ENCODE results near the gene RAPGEF1.

Gene RAPGEF1

DNA sequence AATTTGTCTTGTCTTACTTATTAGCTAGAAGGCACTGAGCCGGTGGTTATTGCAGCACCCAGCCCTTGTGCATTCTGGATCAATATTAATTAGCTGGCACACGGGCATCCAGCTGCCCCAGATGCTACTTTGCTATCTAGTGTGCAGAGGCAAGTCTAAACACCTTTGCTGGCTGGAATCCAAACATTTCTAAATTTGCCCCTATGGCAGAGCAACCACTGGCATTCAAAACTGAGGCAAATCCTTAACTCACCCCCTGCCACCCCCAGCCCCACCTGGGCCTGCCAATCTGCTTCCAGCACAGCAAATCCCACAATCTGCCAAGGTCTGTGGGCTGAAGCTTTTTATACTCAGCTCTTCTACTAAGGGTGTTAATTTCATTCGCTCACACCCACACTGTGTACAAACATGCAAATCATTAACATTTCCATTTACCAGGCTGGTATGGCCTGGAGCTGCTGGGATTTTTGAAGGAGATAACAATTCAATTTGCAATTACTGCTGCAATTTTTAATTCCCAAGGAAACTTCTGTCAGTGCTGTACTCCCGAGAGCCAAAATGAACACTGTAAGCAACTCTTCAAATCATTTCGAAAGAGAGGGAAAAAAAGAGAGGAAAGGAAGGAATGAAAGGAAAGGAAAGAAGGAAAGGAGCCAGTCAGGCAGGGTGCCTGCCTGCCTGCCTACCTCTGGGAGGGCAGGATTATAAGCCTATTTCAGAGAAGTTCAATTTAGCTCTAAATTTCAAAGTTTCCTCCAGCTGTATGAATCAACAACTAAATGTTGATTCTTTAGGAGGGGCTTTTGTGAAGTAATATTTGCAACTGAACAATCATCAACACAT, 35.5 kb downstream of the RAPGEF1 start:
- no peak for DNase-seq

- DNase-seq: no peak
Observed at GRCh38 chr9:131703697-131704096, 36.2 kb downstream of the RAPGEF1 start.

- DNase-seq: no peak
Observed at GRCh38 chr9:131702911-131703310, 37.0 kb downstream of the RAPGEF1 start.

- DNase-seq: no peak
Observed at GRCh38 chr9:131701789-131702337, 38.0 kb downstream of the RAPGEF1 start.

- DNase-seq: no peak
Observed at GRCh38 chr9:131701436-131701781, 38.5 kb downstream of the RAPGEF1 start.

- DNase-seq: no peak
Observed at GRCh38 chr9:131700765-131701435, 39.0 kb downstream of the RAPGEF1 start.

DNA sequence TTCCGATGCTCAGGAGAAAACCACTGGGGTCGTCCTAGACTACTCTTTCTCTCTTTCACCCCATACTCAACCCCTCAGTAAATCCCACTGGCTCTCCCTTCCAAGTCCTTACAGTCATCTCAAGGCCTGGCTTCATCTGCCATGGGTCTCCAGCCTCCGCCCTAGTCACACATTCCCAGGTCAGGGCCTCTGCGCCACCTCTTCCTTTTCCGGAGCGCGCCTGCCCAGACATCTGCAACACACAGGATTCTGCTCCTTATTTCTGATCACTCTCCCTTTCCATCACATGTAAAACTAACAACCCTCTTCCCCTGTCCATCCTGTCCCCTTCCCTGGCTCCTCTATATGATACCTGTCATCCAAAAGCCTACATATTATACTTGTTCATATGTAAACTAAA, 39.8 kb downstream of the RAPGEF1 start:
- no peak for DNase-seq

- DNase-seq: no peak
Observed at GRCh38 chr9:131698618-131698985, 41.3 kb downstream of the RAPGEF1 start.

DNA sequence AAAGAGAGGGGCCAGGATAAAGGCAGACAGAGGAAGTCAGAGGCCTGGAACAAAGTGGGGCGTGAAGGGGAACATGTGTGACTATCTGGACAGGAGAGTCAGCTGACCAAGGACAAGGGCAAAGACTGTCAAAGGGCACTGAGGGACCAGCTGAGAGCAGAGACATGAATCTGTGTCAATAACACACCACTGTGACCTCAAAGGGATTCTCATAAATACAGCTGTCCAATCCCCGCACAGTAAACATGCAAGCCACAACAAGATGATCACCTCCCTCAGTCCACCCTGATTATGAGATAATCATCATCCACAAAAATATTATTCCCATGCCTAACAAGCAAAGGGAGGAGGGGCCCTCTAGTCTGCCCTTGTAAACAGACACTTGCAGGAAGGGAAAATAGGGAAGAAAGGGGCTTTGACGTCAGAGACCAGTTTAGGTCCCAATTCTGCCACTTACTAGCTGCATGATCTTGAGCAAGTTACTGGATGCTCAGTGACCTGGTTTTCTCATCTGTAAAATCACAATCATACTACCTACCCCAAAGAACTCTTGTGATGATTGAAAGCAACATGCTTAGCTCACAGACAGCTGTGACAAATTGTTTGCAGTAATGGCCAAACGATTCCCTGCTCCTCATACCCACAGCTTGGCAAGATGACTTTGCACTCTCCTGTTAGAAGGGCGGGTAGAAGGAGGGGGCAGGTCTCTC, 41.8 kb downstream of the RAPGEF1 start:
- peak; percentile 80 for DNase-seq

- DNase-seq: no peak
Observed at GRCh38 chr9:131697097-131697496, 42.8 kb downstream of the RAPGEF1 start.

- DNase-seq: no peak
Observed at GRCh38 chr9:131695836-131696460, 43.9 kb downstream of the RAPGEF1 start.

DNA sequence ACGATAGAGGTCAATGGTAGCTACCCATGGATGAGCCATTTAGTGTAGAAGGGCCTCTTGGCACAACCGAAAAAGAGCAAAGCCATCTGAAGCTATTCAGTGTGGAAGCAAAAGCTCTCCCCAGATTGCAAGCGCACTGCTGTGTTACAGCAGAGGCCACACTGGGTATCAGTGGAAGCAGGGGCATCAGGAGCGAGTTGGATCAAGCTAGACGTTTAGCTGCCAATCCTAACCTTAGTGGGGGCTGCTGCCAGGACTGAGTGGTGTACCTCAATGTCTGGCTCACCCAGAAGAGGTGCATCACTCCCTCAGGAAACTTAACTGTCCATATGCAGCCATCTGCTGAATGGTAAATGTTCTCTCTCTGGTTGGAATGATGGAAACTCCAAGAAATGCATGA, 44.5 kb downstream of the RAPGEF1 start:
- no peak for DNase-seq

DNA sequence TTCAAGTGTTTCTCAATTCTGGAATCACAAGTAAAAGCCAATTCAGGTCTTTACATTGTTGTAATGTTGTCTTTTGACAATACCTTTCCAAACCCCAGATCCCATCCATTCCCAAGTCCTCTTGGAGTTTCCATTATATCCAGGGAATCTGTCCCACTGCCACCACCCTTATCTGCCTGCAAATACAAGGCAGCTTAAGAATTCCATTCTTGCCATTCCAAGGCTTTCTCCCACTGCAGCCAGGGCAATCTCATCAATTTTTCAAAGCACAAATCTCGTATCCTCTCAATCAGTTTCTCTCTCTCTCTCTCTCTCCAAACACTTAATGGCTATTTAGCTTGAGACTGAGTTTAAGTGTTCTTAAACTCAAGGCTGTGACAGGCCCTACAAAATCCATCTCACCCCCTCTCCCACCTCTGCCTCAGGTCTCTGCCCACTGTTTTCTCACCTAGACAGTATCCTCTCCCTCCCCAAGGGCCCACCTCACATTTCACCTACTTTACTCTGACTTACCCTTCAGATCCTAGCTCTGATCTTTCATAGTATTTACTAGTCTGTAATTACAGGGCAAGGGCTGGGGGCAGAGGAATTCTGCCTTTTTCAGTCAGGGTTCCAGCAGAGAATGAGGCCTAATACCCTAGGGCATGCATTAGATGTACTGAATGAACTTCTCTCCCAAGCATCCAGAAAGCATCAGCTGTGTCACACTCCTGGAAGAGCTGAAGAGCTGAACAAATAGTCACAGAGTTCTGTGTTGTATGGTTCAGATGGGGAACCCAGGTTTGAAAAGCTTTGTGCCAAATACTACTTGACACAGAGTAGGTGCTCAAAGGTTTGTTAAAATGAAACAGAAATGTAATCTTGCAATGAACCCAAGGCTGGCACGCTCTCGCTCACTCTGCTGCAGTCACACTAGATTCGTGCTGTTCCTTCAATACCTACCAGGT, 46.0 kb downstream of the RAPGEF1 start:
- no peak for DNase-seq

GRCh38 chr9:131692612-131693562, 47.0 kb downstream of the RAPGEF1 start:
- peak; percentile 50 for DNase-seq

- no peak for DNase-seq
Observed at GRCh38 chr9:131691969-131692611, 47.8 kb downstream of the RAPGEF1 start.

GRCh38 chr9:131690941-131691573, 48.8 kb downstream of the RAPGEF1 start:
- DNase-seq: no peak

- DNase-seq: no peak
Observed at GRCh38 chr9:131690462-131690861, 49.4 kb downstream of the RAPGEF1 start.

DNA sequence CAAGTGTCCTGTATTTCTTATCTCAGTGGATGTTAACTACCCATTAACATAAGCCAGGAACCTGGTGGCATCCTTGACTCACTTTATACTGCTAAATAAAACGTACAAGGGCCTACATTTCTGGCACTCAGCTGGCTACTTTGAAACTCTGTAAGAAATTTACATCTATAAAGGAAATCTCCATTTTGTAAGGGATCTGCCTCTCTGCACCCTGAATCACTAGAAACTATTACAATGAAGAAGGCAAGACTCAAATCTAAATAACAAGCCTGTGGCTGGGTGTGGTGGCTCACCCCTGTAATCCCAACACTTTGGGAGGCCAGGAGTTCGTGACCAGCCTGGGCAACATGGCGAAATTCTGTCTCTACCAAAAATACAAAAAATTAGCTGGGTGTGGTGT, 51.5 kb downstream of the RAPGEF1 start:
- no peak for DNase-seq
